ENCODE results near the gene CAPG. TPM values are rescaled to one million over a fixed set of nuclear protein-coding genes. Genes with fewer than 3 reads are reported as not detected.

The CAPG gene
- total RNA-seq, 5 donors from 2014 or later (not counting 1 experiment from before 2014, with no cell fraction given): 30.1 to 71.7 (median 41.2) TPM

GRCh38 chr2:85413592-85414420, 3.6 kb upstream of the CAPG start:
- no peak overlapping the region for H3K27ac ChIP-seq (ENCODE audit: low read length)
- no peaks in the 10 kb centered on the region for H3K9me3 ChIP-seq
- DNase-seq: peak in 7 of 35 experiments; percentile 15 to 54 (median 40)

GRCh38 chr2:85411405-85411748, 1.2 kb upstream of the CAPG start:
- ChIA-PET POLR2A (interaction anchor here in 1 of 2 donors (0.6 kb wide), 1 partner anchor 83 kb away, joined by 3 read pairs; no protein-coding TSS in a partner anchor), CTCF (no interaction called here)
- H3K27ac Mint-ChIP-seq: peak overlapping the region in 1 of 2 donors; percentile 23

More at GRCh38 chr2:85413592-85414420, 3.6 kb upstream of the CAPG start:
- peaks cover 34 to 49% of the 10 kb centered on the region in 2 experiments for H3K4me1 ChIP-seq (ENCODE audit: control insufficient read depth in 1 of 2, extremely low read depth in 1 of 2, insufficient read depth in 2 of 2, low read length in 2 of 2)
- no peaks in the 10 kb centered on the region for H3K36me3 ChIP-seq (ENCODE audit: control insufficient read depth in 2 of 2, extremely low read depth in 1 of 2, insufficient read depth in 1 of 2, low read length in 1 of 2)
- WGBS (ENCODE audit: insufficient coverage): 24% methylated on average over 36 of the region's 44 CpGs
- H3K27me3 ChIP-seq (replicated peaks in 1 of 2; ENCODE audit: control insufficient read depth in 2 of 2, extremely low read depth in 1 of 2, insufficient read depth in 2 of 2, low read length in 1 of 2): peaks cover 0 to 27% of the 10 kb centered on the region in 2 experiments
- Mint-ChIP-seq H3K4me1 (peaks cover 33 to 40% (median 37%) of the 10 kb centered on the region in 3 donors), H3K27ac (peak overlapping the region in 1 of 2 donors; percentile 23), H3K27me3 (peaks cover 3 to 10% of the 10 kb centered on the region in 2 donors), H3K36me3 (no peaks in the 10 kb centered on the region), H3K4me3 (peak overlapping the region; percentile 62 to 79 (median 77)), H3K9me3 (no peaks in the 10 kb centered on the region)
- ChIA-PET POLR2A (interaction anchor here in 1 of 2 donors (0.6 kb wide), 1 partner anchor 784 kb away, joined by 4 read pairs; no protein-coding TSS in a partner anchor), CTCF (interaction anchor here in 1 of 2 donors (0.6 kb wide), 1 partner anchor 167 kb away, joined by 4 read pairs; no protein-coding TSS in a partner anchor)
- ATAC-seq (replicated peaks in 1 of 4): peak; percentile 16 to 39 (median 30)
- H3K4me3 ChIP-seq (ENCODE audit: control insufficient read depth in 1 of 2, extremely low read depth in 1 of 2, low read length in 1 of 2): peak overlapping the region; percentile 12 to 48

GRCh38 chr2:85410584-85411404, 628 bp upstream of the CAPG start:
- 93% methylated on average over 10 of the region's 13 CpGs for WGBS (ENCODE audit: insufficient coverage)
- Histone ChIP-seq H3K4me3 (ENCODE audit: control insufficient read depth in 1 of 2, extremely low read depth in 1 of 2, low read length in 1 of 2) (peak overlapping the region in 1 of 2 donors; percentile 42), H3K27ac (ENCODE audit: low read length) (no peak overlapping the region), H3K27me3 (replicated peaks in 1 of 2; ENCODE audit: control insufficient read depth in 2 of 2, extremely low read depth in 1 of 2, insufficient read depth in 2 of 2, low read length in 1 of 2) (peaks cover 0 to 27% of the 10 kb centered on the region in 2 experiments), H3K9me3 (no peaks in the 10 kb centered on the region), H3K36me3 (ENCODE audit: control insufficient read depth in 2 of 2, extremely low read depth in 1 of 2, insufficient read depth in 1 of 2, low read length in 1 of 2) (no peaks in the 10 kb centered on the region), H3K4me1 (ENCODE audit: control insufficient read depth in 1 of 2, extremely low read depth in 1 of 2, insufficient read depth in 2 of 2, low read length in 2 of 2) (peaks cover 39 to 65% of the 10 kb centered on the region in 2 experiments)
- Mint-ChIP-seq H3K27me3 (peaks cover 3 to 10% of the 10 kb centered on the region in 2 donors), H3K36me3 (no peaks in the 10 kb centered on the region), H3K4me1 (peaks cover 52 to 59% (median 53%) of the 10 kb centered on the region in 3 donors), H3K4me3 (peak overlapping the region in 2 of 3 donors; percentile 53 to 77), H3K9me3 (no peaks in the 10 kb centered on the region), H3K27ac (peak overlapping the region; percentile 83)
- no peak for ATAC-seq (replicated peaks in 1 of 4)
- POLR2A ChIA-PET: interaction anchor here in 1 of 2 donors (0.6 kb wide), 2 partner anchors 83 to 265 kb away, joined by 3 read pairs; no protein-coding TSS in a partner anchor
- DNase-seq: peak in 1 of 35 experiments; percentile 10
- CTCF ChIA-PET: no interaction called here

More at GRCh38 chr2:85411405-85411748, 1.2 kb upstream of the CAPG start:
- peaks cover 36 to 59% of the 10 kb centered on the region in 2 experiments for H3K4me1 ChIP-seq (ENCODE audit: control insufficient read depth in 1 of 2, extremely low read depth in 1 of 2, insufficient read depth in 2 of 2, low read length in 2 of 2)
- WGBS (ENCODE audit: insufficient coverage): 100% methylated on average over 3 of the region's 5 CpGs
- H3K4me1 Mint-ChIP-seq: peaks cover 46 to 53% (median 47%) of the 10 kb centered on the region in 3 donors
- H3K9me3 Mint-ChIP-seq: no peaks in the 10 kb centered on the region
- peaks cover 0 to 27% of the 10 kb centered on the region in 2 experiments for H3K27me3 ChIP-seq (replicated peaks in 1 of 2; ENCODE audit: control insufficient read depth in 2 of 2, extremely low read depth in 1 of 2, insufficient read depth in 2 of 2, low read length in 1 of 2)
- DNase-seq: no peak
- no peak overlapping the region for H3K4me3 ChIP-seq (ENCODE audit: control insufficient read depth in 1 of 2, extremely low read depth in 1 of 2, low read length in 1 of 2)
- H3K27me3 Mint-ChIP-seq: peaks cover 3 to 10% of the 10 kb centered on the region in 2 donors
- H3K36me3 Mint-ChIP-seq: no peaks in the 10 kb centered on the region
- H3K27ac ChIP-seq (ENCODE audit: low read length): no peak overlapping the region
- no peaks in the 10 kb centered on the region for H3K9me3 ChIP-seq
- ATAC-seq (replicated peaks in 1 of 4): no peak
- peak overlapping the region in 2 of 3 donors; percentile 53 to 77 for H3K4me3 Mint-ChIP-seq
- no peaks in the 10 kb centered on the region for H3K36me3 ChIP-seq (ENCODE audit: control insufficient read depth in 2 of 2, extremely low read depth in 1 of 2, insufficient read depth in 1 of 2, low read length in 1 of 2)

GRCh38 chr2:85405201-85406059, 4.7 kb downstream of the CAPG start:
- peaks cover 45 to 53% (median 51%) of the 10 kb centered on the region in 3 donors for H3K4me1 Mint-ChIP-seq
- CTCF ChIA-PET: interaction anchor here in 1 of 2 donors (0.7 to 0.9 kb wide), 2 partner anchors 13 to 190 kb away, joined by 3 read pairs; partner anchors contain the start of genes RNF181 and SH2D6

GRCh38 chr2:85401844-85402243, 8.3 kb downstream of the CAPG start:
- no peak for DNase-seq
- Mint-ChIP-seq H3K36me3 (peaks cover 28% of the 10 kb centered on the region), H3K27me3 (no peaks in the 10 kb centered on the region), H3K9me3 (peaks cover 0 to 12% (median 4%) of the 10 kb centered on the region in 3 donors), H3K4me3 (no peak overlapping the region), H3K4me1 (peaks cover 16 to 23% (median 21%) of the 10 kb centered on the region in 3 donors), H3K27ac (no peak overlapping the region)
- Histone ChIP-seq H3K36me3 (ENCODE audit: control insufficient read depth in 2 of 2, extremely low read depth in 1 of 2, insufficient read depth in 1 of 2, low read length in 1 of 2) (peaks cover 6 to 9% of the 10 kb centered on the region in 2 donors), H3K4me3 (ENCODE audit: control insufficient read depth in 1 of 2, extremely low read depth in 1 of 2, low read length in 1 of 2) (no peak overlapping the region), H3K4me1 (ENCODE audit: control insufficient read depth in 1 of 2, extremely low read depth in 1 of 2, insufficient read depth in 2 of 2, low read length in 2 of 2) (peaks cover 8 to 18% of the 10 kb centered on the region in 2 experiments), H3K9me3 (no peaks in the 10 kb centered on the region), H3K27ac (ENCODE audit: low read length) (no peak overlapping the region), H3K27me3 (replicated peaks in 1 of 2; ENCODE audit: control insufficient read depth in 2 of 2, extremely low read depth in 1 of 2, insufficient read depth in 2 of 2, low read length in 1 of 2) (no peaks in the 10 kb centered on the region)
- POLR2A ChIA-PET: interaction anchor here in 1 of 2 donors (0.6 kb wide), 1 partner anchor 220 kb away, joined by 5 read pairs; no protein-coding TSS in a partner anchor
- 96% methylated on average over 7 of the region's 8 CpGs for WGBS (ENCODE audit: insufficient coverage)
- CTCF ChIA-PET: no interaction called here
- no peak for ATAC-seq (replicated peaks in 1 of 4)

More at GRCh38 chr2:85405201-85406059, 4.7 kb downstream of the CAPG start:
- Histone ChIP-seq H3K36me3 (ENCODE audit: control insufficient read depth in 2 of 2, extremely low read depth in 1 of 2, insufficient read depth in 1 of 2, low read length in 1 of 2) (peaks cover 0 to 5% of the 10 kb centered on the region in 2 donors), H3K27me3 (replicated peaks in 1 of 2; ENCODE audit: control insufficient read depth in 2 of 2, extremely low read depth in 1 of 2, insufficient read depth in 2 of 2, low read length in 1 of 2) (no peaks in the 10 kb centered on the region), H3K9me3 (no peaks in the 10 kb centered on the region), H3K4me1 (ENCODE audit: control insufficient read depth in 1 of 2, extremely low read depth in 1 of 2, insufficient read depth in 2 of 2, low read length in 2 of 2) (peaks cover 31 to 53% of the 10 kb centered on the region in 2 experiments), H3K4me3 (ENCODE audit: control insufficient read depth in 1 of 2, extremely low read depth in 1 of 2, low read length in 1 of 2) (no peak overlapping the region), H3K27ac (ENCODE audit: low read length) (peak overlapping the region; percentile 1)
- no peaks in the 10 kb centered on the region for H3K27me3 Mint-ChIP-seq
- 27% methylated on average over 7 of the region's 15 CpGs for WGBS (ENCODE audit: insufficient coverage)
- peak overlapping the region; percentile 40 to 70 (median 50) for H3K4me3 Mint-ChIP-seq
- POLR2A ChIA-PET: no interaction called here
- peaks cover 0 to 12% (median 4%) of the 10 kb centered on the region in 3 donors for H3K9me3 Mint-ChIP-seq
- peak overlapping the region; percentile 78 to 90 for H3K27ac Mint-ChIP-seq
- peak; percentile 75 to 94 (median 82) for ATAC-seq (replicated peaks in 1 of 4)
- peak in 32 of 35 experiments; percentile 18 to 69 (median 44) for DNase-seq
- peaks cover 13% of the 10 kb centered on the region for H3K36me3 Mint-ChIP-seq
